Left kidney (tissue), 8 donors: ENCODE data around the gene CCDC77. TPM values are rescaled to one million over a fixed set of nuclear protein-coding genes. Genes with fewer than 3 reads are reported as not detected.
"Not testable (repeated sequence)": the region's sequence is repeated elsewhere in the genome, so short reads cannot be mapped to it uniquely, and the experiment has no call there.

Source experiments
- DNase-seq: peaks from one replicate; pipeline ENCODE4 v3.0.0-alpha.2; 2013
- long read RNA-seq, 8 donors: transcript quantifications; one replicate each; lab custom pipeline, GENCODE V29; 2026
- polyA plus RNA-seq: library from polyadenylated mRNA; unstranded; fragments of 120-200 nt; gene quantifications from one replicate; pipeline ENCODE4 v1.2.1, GENCODE V29; 2013; ENCODE audit not compliant: insufficient read length

Gene CCDC77
- polyA plus RNA-seq, result 38.6 TPM
- long read RNA-seq, donor 1, partial matches to known transcripts, result 0 of 2 reads
- long read RNA-seq, donor 1, other reads (novel, unspliced or antisense), result 0 of 2 reads
- long read RNA-seq, donor 2, partial matches to known transcripts, result 0 of 2 reads
- long read RNA-seq, donor 2, other reads (novel, unspliced or antisense), result 0 of 2 reads
- long read RNA-seq, donor 3, partial matches to known transcripts, result 6 of 9 reads
- long read RNA-seq, donor 3, other reads (novel, unspliced or antisense), result 0 of 9 reads
- long read RNA-seq, donor 4, partial matches to known transcripts, result 0 of 1 reads
- long read RNA-seq, donor 4, other reads (novel, unspliced or antisense), result 0 of 1 reads
- long read RNA-seq, donor 5, partial matches to known transcripts, result 5 of 8 reads
- long read RNA-seq, donor 5, other reads (novel, unspliced or antisense), result 0 of 8 reads
- long read RNA-seq, donor 6, partial matches to known transcripts, result 0 of 2 reads
- long read RNA-seq, donor 6, other reads (novel, unspliced or antisense), result 0 of 2 reads
- long read RNA-seq, donor 7, partial matches to known transcripts, result 0 of 1 reads
- long read RNA-seq, donor 7, other reads (novel, unspliced or antisense), result 0 of 1 reads
- long read RNA-seq, donor 8, partial matches to known transcripts, result 0 of 1 reads
- long read RNA-seq, donor 8, other reads (novel, unspliced or antisense), result 0 of 1 reads

- DNase-seq, result peak; percentile 95
Observed at GRCh38 chr12:401235-402028, at the start of gene CCDC77. CCDC77 (plus strand) TSS chr12:401644; CDS start chr12:409384, 7,740 bp downstream.

DNA sequence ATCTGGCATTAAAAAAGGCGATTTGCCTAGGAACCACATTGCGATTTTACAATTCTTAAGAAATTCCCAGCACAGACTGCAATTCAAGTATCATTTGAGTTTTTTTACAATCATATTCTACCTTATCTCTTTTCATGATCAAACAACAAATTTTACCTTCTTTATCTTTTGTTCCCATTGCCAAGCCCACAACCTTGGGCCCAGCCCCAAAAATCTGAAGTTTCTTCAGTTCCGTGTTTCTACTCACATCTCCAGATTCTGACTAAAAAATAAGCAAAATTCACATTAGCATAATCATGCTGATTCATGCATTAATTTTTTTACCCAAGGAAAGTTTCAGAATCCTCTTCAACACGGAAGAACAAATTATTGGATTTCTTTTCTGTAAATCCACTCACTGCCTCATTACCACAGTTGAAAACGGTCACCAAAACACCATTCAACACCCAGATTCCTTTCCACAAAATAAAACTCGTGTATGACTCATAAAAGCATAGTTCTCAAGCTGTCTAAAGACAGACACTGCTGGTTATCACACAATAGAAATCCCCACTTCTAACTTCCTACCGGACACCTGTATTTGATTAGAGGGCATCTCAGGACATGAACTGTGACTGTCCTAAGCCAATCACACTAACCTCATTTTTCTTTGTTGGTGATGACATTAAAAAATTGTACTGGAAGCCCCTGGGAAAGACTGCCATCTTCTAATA lies 45.0 kb upstream of the CCDC77 start:
- no peak for DNase-seq

DNA sequence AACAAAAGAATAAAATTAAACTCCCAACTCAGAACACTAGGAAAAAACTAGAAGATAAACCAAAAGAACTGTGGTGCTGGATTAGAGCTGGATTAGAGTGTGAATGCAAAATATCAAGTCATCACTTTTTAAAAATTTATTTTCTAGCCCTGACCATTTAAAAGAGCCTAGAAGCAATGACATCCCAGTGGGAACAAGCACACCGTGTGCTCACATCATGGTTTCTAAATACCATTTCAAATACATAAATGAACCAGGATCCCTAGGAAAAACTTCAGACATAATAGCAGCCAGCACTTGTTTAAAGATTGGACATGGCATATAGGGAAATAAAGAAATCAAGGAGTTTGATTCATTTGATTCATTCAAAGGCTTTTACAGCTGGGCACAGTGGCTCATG lies 42.4 kb upstream of the CCDC77 start:
- no peak for DNase-seq

GRCh38 chr12:366820-367219 lies 34.6 kb upstream of the CCDC77 start:
- DNase-seq, result no peak

- no peak for DNase-seq
Observed at GRCh38 chr12:367972-368371, 33.5 kb upstream of the CCDC77 start.

DNA sequence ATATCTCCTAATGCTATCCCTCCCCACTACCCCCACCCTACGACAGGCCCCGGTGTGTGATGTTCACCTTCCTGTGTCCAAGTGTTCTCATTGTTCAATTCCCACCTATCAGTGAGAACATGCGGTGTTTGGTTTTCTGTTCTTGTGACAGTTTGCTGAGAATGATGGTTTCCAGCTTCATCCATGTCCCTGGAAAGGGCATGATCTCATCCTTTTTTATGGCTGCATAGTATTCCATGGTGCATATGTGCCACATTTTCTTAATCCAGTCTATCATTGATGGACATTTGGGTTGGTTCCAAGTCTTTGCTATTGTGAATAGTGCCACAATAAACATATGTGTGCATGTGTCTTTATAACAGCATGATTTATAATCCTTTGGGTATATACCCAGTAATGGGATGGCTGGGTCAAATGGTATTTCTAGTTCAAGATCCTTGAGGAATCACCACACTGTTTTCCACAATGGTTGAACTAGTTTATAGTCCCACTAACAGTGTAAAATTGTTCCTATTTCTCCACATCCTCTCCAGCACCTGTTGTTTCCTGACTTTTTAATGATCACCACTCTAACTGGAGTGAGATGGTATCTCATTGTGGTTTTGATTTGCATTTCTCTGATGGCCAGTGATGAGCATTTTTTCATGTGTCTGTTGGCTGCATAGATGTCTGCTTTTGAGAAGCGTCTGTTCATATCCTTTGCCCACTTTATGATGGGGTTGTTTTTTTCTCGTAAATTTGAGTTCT lies 30.5 kb upstream of the CCDC77 start:
- DNase-seq, result not testable (repeated sequence)

DNA sequence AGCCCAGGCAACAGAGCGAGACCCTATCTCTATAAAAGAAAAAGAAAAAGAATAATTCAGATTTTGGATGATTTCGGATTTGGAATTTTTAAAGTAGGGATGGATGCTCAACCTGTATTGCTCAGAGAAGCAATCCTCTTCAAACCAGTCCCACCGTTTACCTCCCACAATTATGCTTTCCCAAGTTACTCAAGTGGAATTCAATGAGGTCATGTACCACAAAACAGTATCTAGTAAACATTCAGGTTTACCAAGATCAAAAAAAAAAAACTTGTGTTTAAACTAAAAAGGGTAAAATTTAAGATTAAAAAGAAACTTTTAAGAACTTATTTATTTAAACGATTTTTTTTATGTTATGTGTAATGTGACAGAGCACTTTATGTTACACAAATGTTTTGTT lies 14.8 kb upstream of the CCDC77 start:
- DNase-seq, result no peak

DNA sequence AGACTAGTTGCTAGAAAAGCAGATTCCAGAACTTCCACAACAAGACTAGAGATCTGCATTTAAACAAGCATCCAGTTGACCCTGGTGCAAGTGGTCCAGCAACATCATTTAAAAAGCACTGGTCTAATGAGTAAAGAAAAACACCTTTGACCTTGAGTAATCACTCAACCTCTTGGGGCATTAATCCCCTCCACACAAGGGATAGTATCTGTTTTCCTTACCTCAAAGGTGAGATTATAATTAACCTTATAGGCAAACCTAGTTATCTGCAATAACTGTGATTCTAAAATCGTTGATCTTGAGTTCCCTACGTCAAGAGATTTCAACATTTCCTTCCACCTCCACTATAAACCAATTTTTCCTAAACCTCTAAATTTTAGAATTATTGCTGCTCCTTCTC lies 13.4 kb upstream of the CCDC77 start:
- no peak for DNase-seq

- DNase-seq, result peak; percentile 36
Observed at GRCh38 chr12:388541-389141, 12.8 kb upstream of the CCDC77 start.

- peak; percentile 95 for DNase-seq
Observed at GRCh38 chr12:389142-390096, 12.0 kb upstream of the CCDC77 start, which contains the start of gene KDM5A. KDM5A (minus strand) TSS chr12:389320; CDS start chr12:389091, 229 bp downstream.

- no peak for DNase-seq
Observed at GRCh38 chr12:400828-401227, 616 bp upstream of the CCDC77 start.

DNA sequence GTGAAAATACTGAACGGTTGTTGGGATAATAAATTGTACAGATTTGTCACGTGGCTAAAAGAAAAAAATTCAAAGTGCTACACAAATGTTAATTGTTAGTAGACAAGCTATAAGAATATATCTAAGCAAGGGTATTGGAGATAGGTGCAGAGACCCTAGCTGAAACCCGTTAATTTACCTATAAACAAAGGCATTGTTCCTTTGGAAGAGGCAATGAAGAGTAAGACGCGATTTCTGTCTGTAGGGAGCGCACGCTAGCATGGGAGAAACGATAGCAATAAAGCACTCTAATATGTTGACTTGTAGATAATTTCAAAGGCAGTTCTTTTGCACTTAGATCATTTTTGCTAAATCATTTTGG lies 565 bp downstream of the CCDC77 start:
- peak; percentile 29 for DNase-seq

DNA sequence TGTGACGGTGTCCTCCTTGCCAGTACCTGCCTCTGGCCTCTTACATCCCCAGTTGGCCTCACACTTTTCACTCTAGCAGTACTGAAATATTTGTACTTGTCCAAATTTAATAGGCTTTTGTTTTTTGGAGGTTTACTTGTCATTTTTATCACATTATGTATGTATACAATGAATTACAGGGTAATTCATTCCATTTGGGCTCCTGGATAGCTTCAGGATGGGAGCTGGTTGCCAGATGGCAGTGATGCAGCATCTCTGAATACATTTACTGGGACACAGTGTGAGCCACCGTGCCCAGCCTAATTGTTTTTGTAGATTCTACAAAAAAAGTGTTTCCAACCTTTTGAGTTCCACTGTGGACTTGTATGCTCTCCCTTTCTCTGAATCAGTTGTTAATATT lies 13.4 kb downstream of the CCDC77 start:
- DNase-seq, result no peak

DNA sequence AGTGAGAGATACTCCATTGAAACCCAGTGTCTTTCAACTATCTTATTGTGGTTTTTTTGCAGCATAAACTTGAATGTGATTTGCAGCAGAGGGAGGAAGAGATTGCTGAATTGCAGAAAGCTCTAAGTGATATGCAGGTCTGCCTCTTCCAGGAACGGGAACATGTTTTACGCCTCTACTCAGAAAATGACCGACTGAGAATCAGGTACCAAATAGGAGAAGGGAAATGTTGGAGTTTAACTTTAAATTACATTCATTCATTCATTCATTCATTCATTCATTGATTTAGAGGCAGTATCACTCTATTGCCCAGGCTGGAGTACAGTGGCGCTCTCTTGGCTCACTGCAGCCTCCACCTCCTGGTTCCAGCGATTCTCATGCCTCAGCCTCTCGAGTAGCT lies 17.0 kb downstream of the CCDC77 start:
- DNase-seq, result no peak

DNA sequence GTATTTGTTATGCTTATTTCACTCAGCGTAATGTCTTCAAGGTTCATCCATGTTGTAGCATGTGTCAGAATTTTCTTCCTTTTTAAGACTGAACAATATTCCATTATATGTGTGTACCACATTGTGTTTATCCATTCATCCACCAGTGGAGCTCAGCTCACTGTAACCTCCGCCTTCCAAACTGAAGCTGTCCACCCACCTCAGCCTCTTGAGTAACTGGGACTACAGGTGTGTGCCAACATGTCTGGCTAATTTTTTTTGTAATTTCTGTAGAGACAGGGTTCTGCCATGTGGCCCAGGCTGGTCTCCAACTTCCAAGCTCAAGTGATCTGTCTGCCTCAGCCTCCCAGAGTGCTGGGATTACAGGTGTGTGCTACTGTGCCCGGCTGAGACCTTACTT lies 21.1 kb downstream of the CCDC77 start:
- no peak for DNase-seq

DNA sequence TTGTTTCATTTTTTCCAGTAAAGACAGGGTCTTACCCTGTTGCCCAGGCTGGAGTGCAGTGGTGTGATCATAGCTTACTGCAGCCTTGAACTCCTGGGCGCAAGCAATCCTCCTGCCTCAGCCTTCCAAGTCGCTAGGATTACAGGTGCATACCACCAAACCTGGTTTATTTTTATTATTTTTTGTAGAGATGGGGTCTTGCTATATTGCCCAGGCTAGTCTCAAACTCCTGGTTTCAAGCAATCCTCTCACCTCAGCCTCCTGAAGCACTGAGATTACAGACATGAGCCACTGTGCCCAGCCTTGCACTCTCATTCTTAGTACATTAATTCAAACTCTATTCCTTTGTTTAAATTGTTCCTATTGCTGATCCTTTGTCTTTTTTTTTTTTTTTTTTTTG lies 34.3 kb downstream of the CCDC77 start:
- not testable (repeated sequence) for DNase-seq

GRCh38 chr12:442235-442884 lies 40.9 kb downstream of the CCDC77 start:
- DNase-seq, result peak; percentile 58

DNA sequence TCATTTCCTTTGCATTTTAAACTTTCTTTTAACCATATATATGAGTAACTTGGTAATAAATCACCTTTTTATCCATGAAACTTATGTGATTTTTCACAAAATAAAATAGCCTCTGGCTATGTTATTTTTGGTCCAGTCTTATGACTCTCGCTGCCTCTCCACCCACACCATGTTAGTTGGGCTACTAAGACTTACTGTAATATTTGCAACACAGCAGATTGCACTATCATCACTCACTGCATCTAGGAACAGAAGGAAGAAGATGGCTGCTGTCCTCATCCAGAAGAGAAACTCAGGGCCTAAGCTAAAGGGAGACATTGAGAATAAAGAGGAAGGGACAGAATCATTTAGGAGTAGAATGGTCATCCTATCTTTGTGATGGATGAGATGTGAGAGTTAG lies 45.7 kb downstream of the CCDC77 start:
- DNase-seq, result no peak

GRCh38 chr12:449203-449602 lies 47.8 kb downstream of the CCDC77 start:
- DNase-seq, result no peak
